ENCODE results near the gene SLC24A4.

Gene SLC24A4

DNA sequence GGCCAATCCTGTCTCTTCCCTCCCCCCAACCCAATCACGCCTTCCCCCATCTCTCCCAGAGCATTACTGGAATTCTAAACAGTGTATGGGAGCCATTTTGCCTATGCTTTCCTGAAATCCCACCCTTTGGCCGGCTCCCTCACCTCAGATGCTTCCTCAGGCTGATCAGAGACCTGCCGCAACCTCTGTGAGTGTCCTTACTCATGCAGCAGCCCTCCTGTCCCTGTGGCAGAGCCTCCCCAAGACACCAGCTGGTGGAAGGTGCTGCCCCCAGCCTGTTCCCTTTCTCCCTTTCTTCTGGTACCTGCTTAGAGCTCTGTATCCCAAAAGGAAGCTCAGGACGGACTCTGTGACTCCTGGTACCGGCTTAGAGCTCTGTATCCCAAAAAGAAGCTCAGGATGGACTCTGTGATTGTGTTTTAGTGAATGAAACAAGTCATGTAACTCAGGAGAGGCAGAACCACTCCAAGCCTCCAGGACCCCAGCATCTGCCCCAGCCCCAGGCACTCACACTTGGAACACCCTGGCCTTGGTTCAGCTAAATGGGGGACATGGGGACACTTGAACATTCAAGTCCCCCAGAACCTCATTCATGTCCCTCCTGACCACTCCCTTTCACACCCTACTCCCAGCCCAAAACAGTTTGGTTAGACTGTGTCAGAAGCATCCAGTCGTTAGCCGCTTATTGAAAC, 161.3 kb downstream of the SLC24A4 start:
- DNase-seq = no peak

DNA sequence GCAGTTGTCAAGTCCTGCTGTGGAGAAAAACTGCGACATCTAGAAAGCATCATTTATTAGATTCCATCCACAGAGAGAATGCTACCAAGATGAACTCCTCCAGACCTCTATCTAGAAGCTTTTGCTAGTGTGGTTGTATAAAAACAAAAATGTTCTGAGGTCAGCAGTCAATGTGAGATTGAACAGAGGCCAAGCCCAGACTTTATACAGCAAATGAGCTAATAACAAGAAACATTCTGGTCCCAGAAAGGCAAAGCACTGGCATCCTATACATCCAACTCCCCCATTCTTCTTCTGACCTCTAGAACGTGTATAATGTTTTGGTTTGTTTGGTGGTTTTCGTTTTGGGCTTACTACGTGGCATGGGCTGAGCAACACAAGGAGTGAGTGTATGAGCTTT, 163.9 kb downstream of the SLC24A4 start:
- no peak for DNase-seq

DNA sequence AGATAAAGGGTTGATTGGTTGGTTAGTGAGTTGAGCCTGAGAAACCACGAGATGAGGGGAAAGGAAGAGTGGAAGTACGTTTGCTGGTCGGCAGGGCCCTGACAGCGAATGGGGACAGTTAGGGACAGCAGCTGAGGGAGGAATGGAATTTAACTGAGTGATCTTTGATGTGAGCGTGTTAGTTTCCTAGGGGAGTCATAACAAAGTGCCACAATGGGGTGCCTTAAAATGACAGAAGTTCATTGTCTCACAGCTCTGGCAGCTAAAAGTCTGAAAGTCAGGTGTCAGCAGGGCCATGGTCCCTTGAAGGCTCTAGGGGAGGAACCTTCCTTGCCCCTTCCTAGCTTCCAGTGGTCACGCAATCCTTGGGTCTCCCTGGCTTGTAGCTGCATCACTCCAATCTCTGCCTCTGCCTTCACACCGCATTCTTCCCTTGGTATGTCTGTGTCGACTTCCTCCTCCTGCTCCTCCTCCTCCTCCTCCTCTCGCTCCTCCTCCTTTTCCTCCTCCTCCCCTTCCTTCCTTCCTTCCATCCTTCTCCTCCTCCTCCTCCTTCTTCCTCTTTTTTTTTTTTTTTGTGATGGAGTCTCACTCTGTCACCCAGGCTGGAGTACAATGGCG, 164.7 kb downstream of the SLC24A4 start:
- DNase-seq = no peak

DNA sequence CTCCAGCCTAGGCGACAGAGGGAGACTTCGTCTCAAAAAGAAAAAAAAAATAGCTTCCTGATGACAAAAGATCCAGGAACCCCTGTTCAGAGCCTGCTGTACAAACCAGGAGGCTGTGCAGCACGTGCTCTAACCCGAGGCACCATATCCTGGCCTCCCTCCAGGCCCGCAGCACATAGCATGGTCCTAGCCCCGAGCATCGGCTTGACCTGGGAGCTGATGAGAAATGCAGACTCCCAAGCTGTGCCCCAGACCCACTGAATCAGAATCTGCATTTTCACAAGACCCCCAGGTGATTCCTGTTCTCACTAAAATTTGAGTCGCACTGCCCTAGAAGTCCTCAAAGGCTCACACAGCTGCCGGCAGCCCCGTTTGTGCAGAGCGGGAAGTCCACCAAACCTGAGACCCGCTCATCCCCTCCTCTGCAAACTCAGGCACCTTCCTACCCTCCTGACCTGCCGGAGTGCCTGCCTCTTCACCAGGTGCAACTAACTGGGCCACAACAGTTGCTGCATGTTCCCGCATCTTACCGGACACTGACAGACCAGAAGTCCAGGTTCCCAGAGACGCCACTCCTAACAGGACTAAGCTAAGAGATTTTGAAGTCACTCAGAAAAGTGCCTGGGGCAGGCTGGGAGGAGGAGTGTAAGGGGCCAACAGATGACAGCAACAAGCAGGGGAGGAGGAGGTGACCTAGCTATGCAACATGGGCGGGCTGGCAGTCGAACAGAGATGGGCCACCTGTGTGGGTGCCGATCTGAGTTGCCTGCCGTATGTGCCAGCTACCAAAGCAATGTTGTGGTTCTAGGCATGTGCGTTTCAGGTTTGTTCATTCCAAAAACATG, 166.7 kb downstream of the SLC24A4 start:
- DNase-seq = no peak

DNA sequence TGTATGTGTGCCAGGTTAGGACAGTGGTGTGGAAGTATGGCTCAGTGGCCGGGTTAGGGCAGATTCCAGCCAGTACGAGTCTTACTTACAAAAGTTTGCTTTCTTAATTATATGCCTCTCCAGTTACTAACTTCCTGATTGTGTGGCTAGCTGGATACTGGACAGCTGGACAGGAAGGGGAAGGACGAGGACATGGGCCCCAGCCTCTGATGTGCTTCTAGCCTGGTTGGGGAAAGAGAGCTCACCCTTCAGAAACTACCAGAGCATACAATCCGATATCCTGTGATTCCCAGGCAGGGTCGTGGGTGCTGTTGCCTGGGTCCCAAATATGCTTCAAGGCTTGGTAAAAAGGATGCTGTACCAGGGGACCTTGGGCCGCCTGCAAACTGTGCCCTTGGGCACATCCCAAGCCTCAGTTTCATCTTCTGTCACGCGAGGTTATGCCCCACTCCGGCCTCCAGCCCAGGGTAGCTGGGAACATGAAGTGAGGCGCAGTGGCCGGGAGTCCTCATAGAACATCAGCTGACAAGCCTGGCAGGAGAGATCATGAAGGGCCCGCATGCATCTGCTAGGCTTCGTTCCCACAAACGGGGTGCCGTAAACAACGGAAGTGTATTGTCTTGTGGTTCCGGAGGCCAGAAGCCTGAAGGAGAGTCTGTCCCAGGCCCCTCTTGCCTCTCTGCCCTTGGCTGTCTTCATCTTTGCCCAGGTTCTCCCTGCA, 167.4 kb downstream of the SLC24A4 start:
- no peak for DNase-seq

DNA sequence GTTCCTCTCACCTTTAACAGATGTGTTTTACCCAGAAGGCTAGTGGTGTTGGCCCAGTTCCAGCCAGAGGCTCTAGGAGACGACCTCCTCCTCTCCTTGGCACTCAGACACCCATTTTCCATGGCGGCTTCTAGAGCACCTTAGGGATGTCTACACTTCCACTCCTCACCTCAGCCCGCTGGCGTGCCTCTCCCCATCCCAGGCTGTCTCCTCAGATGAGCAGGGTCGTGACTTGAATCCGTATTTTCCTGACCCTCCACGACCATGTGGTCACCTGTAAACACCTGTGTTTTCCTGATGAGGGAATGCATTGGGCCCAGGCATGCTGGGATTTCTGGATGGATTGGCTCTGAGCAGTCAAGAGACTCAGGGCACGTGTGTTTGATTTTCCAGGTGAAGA, 168.8 kb downstream of the SLC24A4 start:
- DNase-seq = no peak

DNA sequence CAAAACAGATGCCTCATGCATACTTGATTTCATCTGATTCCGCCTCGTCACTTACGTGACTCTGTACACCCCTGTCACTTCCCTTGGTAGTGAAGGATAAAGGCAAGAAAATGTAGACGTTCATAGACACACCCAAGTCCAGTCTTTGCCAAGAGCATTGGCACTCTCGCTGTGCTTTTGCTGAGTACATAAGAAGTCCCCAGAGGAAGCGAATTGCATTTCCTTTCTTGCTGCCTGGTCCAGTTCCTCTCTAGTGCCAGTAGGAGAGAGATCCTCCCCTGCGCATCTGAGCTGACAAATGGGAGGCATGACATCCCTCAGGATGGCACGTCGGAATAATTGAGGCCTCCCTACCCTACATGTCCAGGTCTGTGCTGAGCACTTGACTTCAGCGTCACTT, 169.3 kb downstream of the SLC24A4 start:
- no peak for DNase-seq

DNA sequence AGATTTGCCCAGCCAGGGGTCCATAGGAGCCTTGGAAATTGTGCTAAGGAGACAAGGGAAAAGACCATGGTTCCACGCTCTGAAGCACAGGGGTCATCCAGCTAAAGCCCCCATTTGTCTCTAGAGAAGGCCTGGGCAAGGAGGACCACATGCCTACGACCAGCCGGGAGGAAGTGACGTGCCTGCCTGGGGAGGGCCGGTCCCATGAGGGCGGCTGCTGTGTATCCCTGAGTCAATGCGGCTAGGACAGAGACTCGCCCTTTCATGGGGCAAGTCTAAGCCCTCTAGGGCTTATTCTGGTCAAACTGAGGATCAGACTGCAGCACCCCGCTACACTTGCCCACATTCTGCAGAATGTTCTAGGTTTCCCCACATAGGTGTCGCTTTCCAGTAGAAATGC, 170.1 kb downstream of the SLC24A4 start:
- no peak for DNase-seq

DNA sequence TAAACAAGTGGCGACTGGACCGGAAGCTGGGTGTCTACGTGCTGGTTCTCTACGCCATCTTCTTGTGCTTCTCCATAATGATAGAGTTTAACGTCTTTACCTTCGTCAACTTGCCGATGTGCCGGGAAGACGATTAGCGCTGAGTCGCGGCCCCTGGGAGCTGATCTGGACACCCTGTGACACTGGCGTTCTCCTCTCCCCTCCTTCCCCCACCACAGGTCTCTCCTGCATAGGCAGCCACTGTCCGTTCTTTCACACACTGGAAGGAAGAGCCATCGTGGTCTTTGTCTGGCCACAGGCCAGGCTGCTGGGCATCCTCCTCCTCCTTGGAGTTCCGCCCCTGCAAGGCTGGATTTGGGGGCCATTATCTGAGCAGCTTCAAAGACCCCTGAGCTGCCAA, 170.5 kb downstream of the SLC24A4 start:
- no peak for DNase-seq

DNA sequence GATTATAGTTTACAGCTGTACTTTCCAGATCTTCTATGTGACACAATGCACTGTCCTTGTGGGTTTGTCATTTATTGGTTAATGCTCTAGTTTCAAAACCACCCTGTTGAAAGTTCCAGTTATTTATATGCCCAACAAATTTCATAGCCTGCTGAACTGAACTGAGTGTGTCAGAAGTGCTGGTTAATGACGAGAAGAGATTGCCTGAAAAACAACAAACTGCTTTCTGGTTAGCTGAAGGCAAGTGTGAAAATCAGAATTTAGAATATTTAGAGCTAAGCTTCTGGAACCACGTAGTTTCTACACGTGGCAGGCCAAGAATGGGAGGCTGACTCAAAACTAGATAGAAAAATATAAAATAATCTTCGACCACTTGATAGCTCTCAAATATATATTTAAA, 171.5 kb downstream of the SLC24A4 start:
- DNase-seq = no peak

DNA sequence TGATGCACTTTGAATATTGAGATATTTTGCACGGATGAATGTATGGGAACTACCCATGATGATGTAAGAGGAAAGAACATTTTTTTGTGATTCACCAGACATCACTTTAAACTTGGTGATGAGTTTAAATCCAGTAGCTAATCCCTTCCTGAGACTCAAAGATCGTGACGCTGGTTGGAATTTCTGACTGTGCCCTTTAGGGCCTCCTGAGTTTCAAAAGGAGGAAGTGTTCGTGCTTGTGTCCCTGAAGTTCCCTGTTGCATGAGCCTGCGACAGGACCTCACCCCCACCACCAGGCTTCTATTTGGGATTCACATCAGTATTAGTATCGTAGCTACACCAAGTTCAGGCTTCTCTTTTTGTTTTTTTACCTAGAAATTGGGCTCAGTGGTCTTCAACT, 172.1 kb downstream of the SLC24A4 start:
- no peak for DNase-seq

DNA sequence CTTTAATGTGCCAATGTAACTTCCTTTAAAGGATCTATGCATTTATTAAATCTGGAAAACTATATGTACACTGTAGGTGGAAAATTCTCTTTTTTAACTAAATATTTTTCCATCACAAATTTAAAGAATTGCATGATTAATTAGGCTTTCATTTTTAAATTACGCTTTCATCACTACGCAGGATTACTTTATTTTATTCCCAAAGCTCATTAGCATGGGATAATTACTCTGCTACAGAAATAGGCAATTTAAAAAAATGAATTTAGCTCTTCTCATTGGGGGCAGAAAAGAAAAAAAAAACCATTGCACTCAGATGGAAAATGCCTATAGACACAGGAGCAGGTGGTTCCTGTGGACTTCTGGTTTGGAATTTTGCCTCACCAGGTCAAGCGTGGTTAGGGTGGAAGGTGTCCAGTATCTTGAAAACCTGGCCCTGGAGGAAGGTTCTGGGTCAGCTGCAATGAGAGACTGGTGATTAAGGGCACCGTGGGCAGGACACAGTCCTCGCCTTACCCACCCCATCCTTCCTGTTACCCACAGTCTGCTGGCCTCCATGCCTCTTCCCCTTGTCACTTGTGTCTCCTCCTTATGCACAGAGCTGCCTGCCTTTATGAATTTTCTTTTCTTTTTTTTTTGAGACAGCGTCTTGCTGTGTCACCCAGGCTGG, 173.4 kb downstream of the SLC24A4 start:
- DNase-seq = no peak

DNA sequence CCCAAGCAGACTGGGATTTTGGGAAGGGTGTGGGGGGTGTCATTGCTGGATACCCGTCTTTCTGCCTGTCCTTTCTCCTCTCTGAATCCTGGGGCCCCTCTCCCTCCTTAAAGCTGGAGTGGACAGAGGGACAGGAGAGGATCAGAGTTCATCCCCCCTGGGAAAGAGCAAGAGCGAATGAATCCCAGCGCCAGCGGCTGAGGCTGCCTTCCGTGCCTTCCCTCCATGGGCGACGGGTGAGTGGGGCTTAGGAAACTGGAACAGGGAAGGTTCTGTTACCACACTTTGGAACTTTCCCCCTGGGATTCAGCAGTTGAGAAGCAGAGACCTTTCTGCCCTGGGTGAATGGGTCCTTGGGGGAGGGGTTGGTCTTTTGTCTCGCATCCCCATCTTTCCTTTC, 174.4 kb downstream of the SLC24A4 start:
- no peak for DNase-seq

DNA sequence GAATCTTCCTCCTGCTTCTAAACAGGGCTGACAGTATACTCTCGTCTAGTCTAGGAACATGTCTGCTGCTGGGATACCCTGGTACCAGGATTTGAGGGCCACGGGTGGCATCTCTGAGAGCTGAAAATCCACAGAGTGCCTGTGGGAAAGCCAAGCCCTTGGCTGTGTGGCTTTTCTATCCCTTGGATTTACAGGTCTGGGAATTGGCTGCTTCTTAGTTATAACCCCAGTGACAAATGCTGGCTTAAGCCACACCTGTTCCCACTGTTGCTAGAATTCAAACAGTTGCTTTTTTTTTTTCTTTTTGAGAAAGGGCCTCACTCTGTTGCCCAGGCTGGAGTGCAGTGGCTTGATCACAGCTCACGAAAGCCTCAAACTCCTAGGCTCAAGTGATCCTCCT, 176.3 kb downstream of the SLC24A4 start:
- DNase-seq = no peak

DNA sequence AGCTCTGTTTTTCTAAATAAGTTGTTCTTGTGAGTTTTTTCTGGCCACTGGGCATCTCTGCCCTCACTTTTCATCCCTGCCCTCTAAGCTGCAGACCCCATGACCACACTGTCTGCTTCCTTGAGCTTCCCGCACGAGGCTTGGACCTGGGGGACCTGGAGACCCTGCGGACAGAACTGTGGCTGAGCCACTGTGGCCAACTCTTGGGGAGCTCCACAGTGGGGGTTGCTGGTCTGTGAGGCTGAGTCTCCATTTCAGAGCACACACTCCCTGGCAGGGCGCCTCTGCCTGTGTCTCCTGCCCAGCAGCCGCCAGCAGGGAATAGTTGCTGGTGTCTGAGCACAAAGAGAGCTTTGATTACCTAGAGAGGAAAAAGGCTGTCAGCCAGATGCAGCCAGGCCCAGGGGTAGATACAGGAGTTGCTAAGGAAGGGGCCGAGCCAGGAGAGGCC, 177.6 kb downstream of the SLC24A4 start:
- no peak for DNase-seq

DNA sequence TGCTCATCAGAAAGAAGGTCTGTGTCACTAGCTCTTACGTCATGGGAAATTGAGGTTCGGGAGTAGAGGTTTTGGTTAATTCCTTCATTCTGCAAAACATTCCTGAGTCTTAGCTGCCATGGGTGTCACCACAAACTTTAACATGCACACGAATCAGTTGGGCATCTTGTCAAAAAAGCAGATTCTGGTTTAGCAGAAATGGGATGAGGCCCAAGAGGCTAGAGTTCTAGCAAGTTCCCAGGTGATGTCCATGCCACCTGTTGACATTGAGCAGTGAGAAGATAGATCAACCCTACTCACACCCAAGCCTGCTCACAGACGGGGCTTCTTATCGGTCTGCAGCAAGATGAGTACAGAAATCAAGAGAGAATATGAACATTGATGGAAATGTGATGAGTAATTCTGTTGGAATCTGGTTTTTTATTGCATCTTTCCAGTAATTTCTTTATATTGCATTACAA, 179.0 kb downstream of the SLC24A4 start:
- DNase-seq = no peak

DNA sequence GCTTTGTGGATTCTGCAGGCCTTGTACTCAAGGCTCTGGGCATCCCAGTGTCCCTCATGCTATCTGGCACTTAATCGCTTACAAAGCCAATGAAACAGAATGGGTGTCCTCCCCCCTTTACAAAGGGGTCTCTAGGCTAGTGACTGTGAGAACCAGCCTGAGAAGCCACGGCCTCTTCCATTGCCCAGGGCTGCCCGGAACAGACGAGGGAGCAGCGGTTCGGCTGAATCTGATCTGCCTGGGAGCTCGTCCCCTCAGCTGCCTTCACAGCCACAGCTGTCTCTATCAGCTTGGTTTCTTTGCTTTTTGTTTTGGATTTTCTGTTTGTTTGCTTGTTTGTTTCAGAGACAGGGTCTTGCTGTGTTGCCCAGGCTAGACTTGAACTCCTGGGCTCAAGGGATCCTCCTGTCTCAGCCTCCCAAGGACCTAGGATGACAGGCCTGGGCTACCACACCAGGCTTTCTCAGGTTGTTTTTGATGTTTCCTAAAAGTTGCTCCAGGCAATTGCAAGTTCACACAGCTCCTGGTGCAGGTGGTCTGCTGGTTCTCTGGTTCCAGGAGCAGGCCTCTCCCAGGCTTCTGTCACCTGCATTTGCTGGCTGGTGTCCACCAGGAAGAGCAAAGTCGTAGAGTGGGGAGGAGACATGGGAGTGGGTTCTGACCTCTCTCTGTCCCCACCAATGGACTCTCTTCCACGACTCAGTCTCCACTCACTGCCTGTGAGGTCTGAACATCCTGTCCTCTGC, 179.7 kb downstream of the SLC24A4 start:
- DNase-seq = no peak

DNA sequence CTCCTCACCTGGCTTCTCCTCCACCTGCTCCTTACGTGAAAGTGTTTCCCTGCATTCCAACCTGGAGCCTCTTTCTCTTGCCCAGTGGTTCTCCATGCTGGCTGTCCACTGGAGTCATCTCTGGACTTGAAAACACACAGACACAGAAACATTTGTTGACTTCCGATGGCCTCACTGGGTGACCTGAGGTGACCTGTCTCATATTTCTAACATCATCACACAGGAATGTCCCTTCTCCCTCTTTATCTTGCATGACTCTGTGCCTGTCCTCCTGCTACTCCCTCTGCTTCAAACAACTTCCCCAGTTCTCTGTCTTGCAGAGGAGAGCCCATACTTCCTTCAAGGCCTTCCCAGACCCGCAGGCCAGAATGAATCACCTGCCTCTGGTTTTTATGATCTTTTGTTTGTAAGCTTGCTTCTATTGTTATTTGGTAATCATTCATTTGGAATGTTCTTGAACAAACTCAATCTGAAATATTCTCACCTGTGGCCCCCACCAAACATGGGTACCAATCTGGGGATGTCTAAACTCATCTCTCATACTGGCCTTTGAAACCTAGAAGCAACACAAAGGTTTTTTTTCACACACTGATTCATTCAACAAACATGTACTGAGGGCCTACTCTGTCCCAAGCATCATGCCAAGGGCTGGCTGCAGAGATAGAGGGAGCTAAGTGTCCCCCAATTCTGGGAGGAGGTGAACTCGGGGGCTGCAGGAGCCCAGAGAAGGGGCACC, 181.0 kb downstream of the SLC24A4 start:
- no peak for DNase-seq

DNA sequence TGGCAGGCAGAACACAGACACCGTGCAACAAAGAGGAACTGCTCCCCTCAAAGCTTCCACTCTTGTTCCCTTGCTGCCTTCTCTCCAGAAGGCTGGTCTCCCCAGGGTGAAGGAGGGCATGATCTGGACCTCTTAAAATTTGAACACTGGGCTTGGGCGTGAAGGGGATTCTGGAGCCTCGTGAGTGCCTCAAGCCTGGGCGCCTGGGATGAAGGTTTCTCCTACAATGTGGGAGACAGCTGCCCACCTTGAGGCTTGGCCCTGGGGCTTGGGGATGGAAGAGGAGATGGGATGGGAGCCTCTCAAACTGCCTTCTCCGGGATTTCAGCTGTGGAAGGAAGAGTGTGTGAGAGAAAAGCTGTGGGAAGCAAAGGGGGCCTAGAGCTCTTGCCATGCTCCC, 182.9 kb downstream of the SLC24A4 start:
- no peak for DNase-seq

DNA sequence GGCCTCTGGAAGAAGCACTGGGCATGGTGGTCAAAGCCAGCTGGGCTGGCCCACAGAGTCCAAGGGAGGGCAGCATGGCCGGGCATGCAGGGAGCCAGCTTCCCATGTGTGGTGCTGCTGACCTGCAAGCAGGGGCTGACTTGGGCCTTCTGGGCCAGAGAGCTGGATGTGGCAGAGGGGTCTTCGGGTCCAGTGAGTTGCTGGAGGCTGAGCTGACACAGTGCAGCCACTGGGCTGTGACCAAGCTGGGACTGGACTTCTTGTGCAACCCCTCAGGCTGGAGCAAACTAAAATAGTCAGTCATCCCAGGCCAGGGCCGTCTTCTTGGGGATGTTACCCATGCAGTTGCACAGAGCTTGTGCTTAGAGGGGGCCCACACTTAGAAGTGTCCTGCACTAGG, 183.3 kb downstream of the SLC24A4 start:
- DNase-seq = no peak

DNA sequence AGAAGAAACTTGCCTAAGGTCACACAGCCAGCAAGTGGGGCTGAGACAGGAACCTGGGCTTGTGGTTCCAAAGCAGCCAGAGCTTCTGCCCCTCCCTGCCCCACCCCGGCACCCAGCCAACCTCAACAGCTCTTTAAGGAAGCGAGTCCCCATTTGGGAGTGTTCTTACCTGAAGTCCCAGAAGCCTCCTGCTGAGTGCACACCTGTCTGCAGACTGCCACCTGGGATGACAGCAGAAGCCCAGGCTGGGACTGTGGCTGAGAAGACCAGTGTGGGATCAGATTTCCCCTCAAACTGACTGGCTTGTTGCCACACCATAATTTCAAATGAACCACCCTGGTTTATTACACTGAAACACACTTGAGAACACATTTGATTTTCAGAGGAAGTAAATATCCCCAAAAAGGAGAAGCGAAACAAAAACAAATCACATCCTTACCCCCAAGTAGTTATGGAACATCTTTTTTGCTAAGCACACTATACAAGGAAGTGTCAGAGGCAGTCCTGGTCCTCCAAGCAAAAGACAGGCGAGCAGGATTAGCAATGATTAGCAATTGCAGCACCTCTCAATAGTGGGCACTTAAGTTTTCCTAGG, 184.3 kb downstream of the SLC24A4 start:
- DNase-seq = no peak
